Sigmoid colon (tissue), 7 donors: ENCODE measurements around the gene GRID2. TPM values are rescaled to one million over a fixed set of nuclear protein-coding genes. Genes with fewer than 3 reads are reported as not detected.

ENCODE experiments used
- DNase-seq: peaks from one replicate; pipeline ENCODE4 v3.0.0-alpha.2; 2019
- H3K27ac ChIP-seq, 4 donors: fragments of 200-600 bp; sonication (generic); one replicate each; pipeline ENCODE4 v1.5.1; 2016 to 2019; ENCODE audit warnings: mild to moderate bottlenecking in 1 of 4
- H3K27me3 ChIP-seq, 3 donors: fragments of 200-600 bp; sonication (generic); one replicate each; pipeline ENCODE4 v1.5.1; 2019; ENCODE audit warnings: mild to moderate bottlenecking in 1 of 3
- H3K36me3 ChIP-seq, 4 donors: fragments of 200-600 bp; sonication (generic); one replicate each; pipeline ENCODE4 v1.5.1; 2016 to 2019
- H3K4me1 ChIP-seq, 4 donors: fragments of 200-600 bp; sonication (generic); one replicate each; pipeline ENCODE4 v1.5.1; 2017 to 2019
- H3K4me3 ChIP-seq, 4 donors: fragments of 200-600 bp; sonication (generic); one replicate each; pipeline ENCODE4 v1.5.1; 2017 to 2019; ENCODE audit warnings: mild to moderate bottlenecking in 2 of 4, moderate library complexity in 1 of 4
- H3K9me3 ChIP-seq, 4 donors: fragments of 200-600 bp in 3 of 4; sonication (generic) in 3 of 4; one replicate each; pipeline versions ENCODE4 v1.5.1 to v1.6.1; 2013 to 2019
- EP300 ChIP-seq, 4 donors: sonication (generic); formaldehyde crosslinking; IDR thresholded peaks; one replicate each; pipeline ENCODE4 v1.6.1; 2017; ENCODE audit warnings: antibody characterized with exemption in 4 of 4
- POLR2A ChIP-seq, 2 donors: fragments of 450-650 bp; IDR thresholded peaks; one replicate each; pipeline ENCODE4 v1.6.1; 2016; ENCODE audit warnings: antibody characterized with exemption in 2 of 2, mild to moderate bottlenecking in 2 of 2, moderate library complexity in 2 of 2
- POLR2AphosphoS5 ChIP-seq, 4 donors: sonication (generic); formaldehyde crosslinking; IDR thresholded peaks; one replicate each; pipeline ENCODE4 v1.6.1; 2017; ENCODE audit warnings: antibody characterized with exemption in 4 of 4
- WGBS, 2 donors: extraction: QIAGEN DNeasy Blood & Tissue Kit; methylation state at CpG; one replicate each; pipeline ENCODE4 v1.1.7; 2013; 5-methylcytosine and 5-hydroxymethylcytosine counted together
- intact Hi-C: fragments of 100-400 bp; cut with DNase I; formaldehyde crosslinking; loops from one replicate; pipeline ENCODE4 v1.15.1; 2023
- polyA plus RNA-seq, 3 donors: library from polyadenylated mRNA; stranded (reverse); fragments of 200-250 nt; gene quantifications; one replicate each; pipeline ENCODE4 v1.2.3, GENCODE V29; 2013
- total RNA-seq, 4 donors: library from RNA; depleted of rRNA; stranded (reverse); fragments of >200 nt; gene quantifications; one replicate each; pipeline ENCODE4 v1.1.0, GENCODE V29; 2016
- TF ChIP-seq, protein P1 (sequence below), 4 experiments: fragments of 450-650 bp in 3 of 4; fragments of 200-600 bp in 1 of 4; IDR thresholded peaks; one replicate each; pipeline ENCODE4 v1.5.1; 2016 to 2019; ENCODE audit warnings: antibody characterized with exemption in 4 of 4, mild to moderate bottlenecking in 3 of 4, moderate library complexity in 2 of 4
- donor health status: healthy with polysubstance abuse.
- donor health status: Bipolar disorder and iron deficiency.
- donor health status: healthy.

GRID2 gene
- total and polyA plus RNA-seq, 7 donors = 0.04 to 1.9 (median 0.28) TPM; not detected in 2

- no peaks in the 10 kb centered on the region for H3K27me3 ChIP-seq
- no peak overlapping the region for H3K27ac ChIP-seq
- H3K4me3 ChIP-seq = no peak overlapping the region
- H3K36me3 ChIP-seq = no peaks in the 10 kb centered on the region
- intact Hi-C loops = no loop called here
- DNase-seq = no peak
- TF ChIP-seq POLR2A (IDR thresholded peaks at IDR 0.05) = no peak
- TF ChIP-seq EP300 (IDR thresholded peaks at IDR 0.05) = no peak
- TF ChIP-seq POLR2AphosphoS5 (IDR thresholded peaks at IDR 0.05) = no peak
- TF ChIP-seq, protein P1, sequence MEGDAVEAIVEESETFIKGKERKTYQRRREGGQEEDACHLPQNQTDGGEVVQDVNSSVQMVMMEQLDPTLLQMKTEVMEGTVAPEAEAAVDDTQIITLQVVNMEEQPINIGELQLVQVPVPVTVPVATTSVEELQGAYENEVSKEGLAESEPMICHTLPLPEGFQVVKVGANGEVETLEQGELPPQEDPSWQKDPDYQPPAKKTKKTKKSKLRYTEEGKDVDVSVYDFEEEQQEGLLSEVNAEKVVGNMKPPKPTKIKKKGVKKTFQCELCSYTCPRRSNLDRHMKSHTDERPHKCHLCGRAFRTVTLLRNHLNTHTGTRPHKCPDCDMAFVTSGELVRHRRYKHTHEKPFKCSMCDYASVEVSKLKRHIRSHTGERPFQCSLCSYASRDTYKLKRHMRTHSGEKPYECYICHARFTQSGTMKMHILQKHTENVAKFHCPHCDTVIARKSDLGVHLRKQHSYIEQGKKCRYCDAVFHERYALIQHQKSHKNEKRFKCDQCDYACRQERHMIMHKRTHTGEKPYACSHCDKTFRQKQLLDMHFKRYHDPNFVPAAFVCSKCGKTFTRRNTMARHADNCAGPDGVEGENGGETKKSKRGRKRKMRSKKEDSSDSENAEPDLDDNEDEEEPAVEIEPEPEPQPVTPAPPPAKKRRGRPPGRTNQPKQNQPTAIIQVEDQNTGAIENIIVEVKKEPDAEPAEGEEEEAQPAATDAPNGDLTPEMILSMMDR (IDR thresholded peaks at IDR 0.05) = no peak
- H3K4me1 ChIP-seq = no peaks in the 10 kb centered on the region
- H3K9me3 ChIP-seq = no peaks in the 10 kb centered on the region
- 9 to 47% methylated on average over 1 of the region's 1 CpG for WGBS, 2 donors
These were observed 45.6 kb upstream of the GRID2 start for GRCh38 chr4:92257931-92258857.

DNA sequence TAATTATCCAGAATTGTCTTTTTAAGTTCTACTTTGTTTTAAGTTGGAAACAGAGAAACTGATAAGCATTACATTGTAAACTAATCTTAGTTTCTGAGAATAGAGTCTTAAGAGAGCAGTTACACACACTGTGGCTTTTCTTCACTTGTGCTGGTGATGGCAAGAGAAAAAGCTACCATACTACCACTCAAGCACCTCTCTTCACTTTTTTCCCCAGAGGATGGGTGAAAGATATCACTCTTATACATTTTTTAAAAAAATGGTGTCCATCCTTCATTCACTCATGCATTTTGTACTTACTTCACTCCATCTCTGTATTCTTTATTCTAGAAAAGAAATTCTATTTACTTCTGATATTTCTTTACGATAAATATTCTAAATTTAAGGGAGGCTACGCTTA is 42.5 kb upstream of the GRID2 start:
- intact Hi-C loops = no loop called here
- Histone ChIP-seq H3K9me3 (no peaks in the 10 kb centered on the region), H3K27ac (no peak overlapping the region), H3K4me3 (no peak overlapping the region), H3K27me3 (no peaks in the 10 kb centered on the region), H3K4me1 (no peaks in the 10 kb centered on the region), H3K36me3 (no peaks in the 10 kb centered on the region)
- no peak for DNase-seq
- TF ChIP-seq EP300 (IDR thresholded peaks at IDR 0.05) (no peak), POLR2A (IDR thresholded peaks at IDR 0.05) (no peak), POLR2AphosphoS5 (IDR thresholded peaks at IDR 0.05) (no peak)
- TF ChIP-seq, protein P1 (IDR thresholded peaks at IDR 0.05) = no peak
- WGBS, 2 donors = 94 to 97% methylated on average over 2 of the region's 2 CpGs

- WGBS, 2 donors = 73 to 76% methylated on average over 2 of the region's 2 CpGs
- intact Hi-C loops = no loop called here
- TF ChIP-seq POLR2A (IDR thresholded peaks at IDR 0.05) (no peak), POLR2AphosphoS5 (IDR thresholded peaks at IDR 0.05) (no peak)
- TF ChIP-seq, protein P1 (IDR thresholded peaks at IDR 0.05) = no peak
These were observed 41.4 kb upstream of the GRID2 start for GRCh38 chr4:92262371-92262770.

DNA sequence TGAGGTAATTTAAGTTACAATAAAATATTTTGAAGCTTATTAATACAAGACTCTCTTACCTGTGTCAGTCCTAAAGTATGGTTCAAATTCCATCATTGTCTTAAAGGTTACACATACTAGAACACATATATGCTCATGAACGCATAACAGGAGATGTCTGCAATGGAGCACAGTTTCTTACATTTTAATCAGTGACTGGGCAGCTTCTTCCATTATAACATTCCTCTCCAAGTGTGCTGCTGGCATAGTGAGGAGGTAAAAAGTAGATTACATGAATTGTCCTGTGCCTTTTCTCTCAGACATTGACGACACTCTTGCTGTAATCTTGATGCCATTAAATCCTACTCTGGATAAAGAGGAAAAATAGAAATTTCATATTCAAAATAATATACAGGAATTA is 40.8 kb upstream of the GRID2 start:
- Histone ChIP-seq H3K27me3 (no peaks in the 10 kb centered on the region), H3K4me3 (no peak overlapping the region), H3K27ac (no peak overlapping the region), H3K9me3 (no peaks in the 10 kb centered on the region), H3K4me1 (no peaks in the 10 kb centered on the region), H3K36me3 (no peaks in the 10 kb centered on the region)
- TF ChIP-seq EP300 (IDR thresholded peaks at IDR 0.05) (no peak), POLR2AphosphoS5 (IDR thresholded peaks at IDR 0.05) (no peak), POLR2A (IDR thresholded peaks at IDR 0.05) (no peak)
- TF ChIP-seq, protein P1 (IDR thresholded peaks at IDR 0.05) = no peak
- 88 to 93% methylated on average over 2 of the region's 2 CpGs for WGBS, 2 donors
- intact Hi-C loops = no loop called here
- no peak for DNase-seq

More at GRCh38 chr4:92262371-92262770, 41.4 kb upstream of the GRID2 start:
- Histone ChIP-seq H3K9me3 (no peaks in the 10 kb centered on the region), H3K36me3 (no peaks in the 10 kb centered on the region), H3K27me3 (no peaks in the 10 kb centered on the region), H3K27ac (no peak overlapping the region), H3K4me3 (no peak overlapping the region), H3K4me1 (no peaks in the 10 kb centered on the region)
- DNase-seq = no peak
